ENCODE data around the gene STRN3. TPM values are rescaled to one million over a fixed set of nuclear protein-coding genes. Genes with fewer than 3 reads are reported as not detected.

Gene STRN3
- total RNA-seq, 4 donors from 2014 or later, result 68.4 to 99.6 (median 77.2) TPM

- Histone ChIP-seq H3K4me1 (peaks cover 7 to 79% (median 18%) of the 10 kb centered on the region in 3 donors), H3K9me3 (peaks cover 0 to 12% (median 0%) of the 10 kb centered on the region in 3 donors), H3K4me3 (no peak overlapping the region), H3K27ac (peak overlapping the region; percentile 7 to 55 (median 22)), H3K27me3 (no peaks in the 10 kb centered on the region), H3K36me3 (peaks cover 0 to 10% of the 10 kb centered on the region in 2 donors)
- no peak for ATAC-seq
- TF ChIP-seq EP300 (IDR thresholded peaks at IDR 0.05) (no peak), POLR2A (IDR thresholded peaks at IDR 0.05) (no peak), POLR2AphosphoS5 (IDR thresholded peaks at IDR 0.05) (no peak)
- TF ChIP-seq, protein P1, sequence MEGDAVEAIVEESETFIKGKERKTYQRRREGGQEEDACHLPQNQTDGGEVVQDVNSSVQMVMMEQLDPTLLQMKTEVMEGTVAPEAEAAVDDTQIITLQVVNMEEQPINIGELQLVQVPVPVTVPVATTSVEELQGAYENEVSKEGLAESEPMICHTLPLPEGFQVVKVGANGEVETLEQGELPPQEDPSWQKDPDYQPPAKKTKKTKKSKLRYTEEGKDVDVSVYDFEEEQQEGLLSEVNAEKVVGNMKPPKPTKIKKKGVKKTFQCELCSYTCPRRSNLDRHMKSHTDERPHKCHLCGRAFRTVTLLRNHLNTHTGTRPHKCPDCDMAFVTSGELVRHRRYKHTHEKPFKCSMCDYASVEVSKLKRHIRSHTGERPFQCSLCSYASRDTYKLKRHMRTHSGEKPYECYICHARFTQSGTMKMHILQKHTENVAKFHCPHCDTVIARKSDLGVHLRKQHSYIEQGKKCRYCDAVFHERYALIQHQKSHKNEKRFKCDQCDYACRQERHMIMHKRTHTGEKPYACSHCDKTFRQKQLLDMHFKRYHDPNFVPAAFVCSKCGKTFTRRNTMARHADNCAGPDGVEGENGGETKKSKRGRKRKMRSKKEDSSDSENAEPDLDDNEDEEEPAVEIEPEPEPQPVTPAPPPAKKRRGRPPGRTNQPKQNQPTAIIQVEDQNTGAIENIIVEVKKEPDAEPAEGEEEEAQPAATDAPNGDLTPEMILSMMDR (IDR thresholded peaks at IDR 0.05), result no peak
- WGBS, 2 donors (ENCODE audit: low coverage in 1 of 2), result 1 to 2% methylated on average over 4 of the region's 4 CpGs
Measured at GRCh38 chr14:30994681-30995620, 31.2 kb downstream of the STRN3 start.

DNA sequence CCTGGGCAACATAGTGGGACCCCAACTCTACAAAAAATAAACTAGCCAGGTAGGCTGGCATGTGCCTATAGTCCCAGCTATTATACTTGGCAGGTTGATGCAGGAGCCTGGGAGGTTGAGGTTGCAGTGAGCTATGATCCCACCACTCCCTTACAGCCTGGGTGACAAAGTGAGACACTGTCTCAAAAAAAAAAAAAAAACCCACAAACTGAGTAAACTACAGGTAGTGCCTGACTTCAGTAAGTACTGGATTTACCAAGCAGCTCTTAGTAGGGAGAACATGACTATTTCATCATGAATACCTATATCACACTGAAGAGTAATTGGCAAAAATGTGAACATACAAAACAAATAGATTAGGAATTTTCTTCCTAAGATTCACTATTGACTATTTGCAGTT lies 33.1 kb downstream of the STRN3 start:
- ATAC-seq, result no peak
- no peaks in the 10 kb centered on the region for H3K27me3 ChIP-seq
- no peak for TF ChIP-seq POLR2AphosphoS5 (IDR thresholded peaks at IDR 0.05)
- TF ChIP-seq, protein P1 (IDR thresholded peaks at IDR 0.05), result no peak
- TF ChIP-seq EP300 (IDR thresholded peaks at IDR 0.05), result no peak
- TF ChIP-seq POLR2A (IDR thresholded peaks at IDR 0.05), result no peak
- H3K4me1 ChIP-seq, result peaks cover 11 to 81% (median 18%) of the 10 kb centered on the region in 3 donors
- H3K4me3 ChIP-seq, result no peak overlapping the region
- H3K9me3 ChIP-seq, result peaks cover 0 to 4% (median 0%) of the 10 kb centered on the region in 3 donors
- H3K36me3 ChIP-seq, result peaks cover 0 to 5% of the 10 kb centered on the region in 2 donors
- no peak overlapping the region for H3K27ac ChIP-seq

DNA sequence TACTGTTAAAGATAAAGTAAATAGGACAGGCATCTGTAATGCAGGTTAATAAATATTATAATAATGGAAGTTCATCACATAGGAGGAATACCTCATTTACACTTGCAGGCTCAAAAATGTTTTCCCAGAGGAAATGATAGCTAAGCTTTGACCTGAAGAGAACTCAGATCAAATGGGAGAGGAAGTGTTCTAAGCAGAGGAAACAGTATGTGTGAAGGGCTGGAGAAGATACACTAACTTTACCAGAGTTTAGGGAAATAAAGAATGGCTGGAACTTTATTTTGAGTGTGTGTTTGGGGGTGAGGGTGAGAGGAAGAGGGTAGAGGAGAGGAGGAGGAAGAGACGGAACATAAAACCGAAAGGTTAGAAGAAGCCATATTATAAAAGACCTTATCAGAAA lies 34.8 kb downstream of the STRN3 start:
- ATAC-seq, result no peak
- 46 to 71% methylated on average over 2 of the region's 2 CpGs for WGBS, 2 donors (ENCODE audit: low coverage in 1 of 2)
- peaks cover 11 to 88% (median 18%) of the 10 kb centered on the region in 3 donors for H3K4me1 ChIP-seq
- H3K27me3 ChIP-seq, result no peaks in the 10 kb centered on the region
- H3K27ac ChIP-seq, result no peak overlapping the region
- TF ChIP-seq POLR2AphosphoS5 (IDR thresholded peaks at IDR 0.05), result no peak
- TF ChIP-seq POLR2A (IDR thresholded peaks at IDR 0.05), result no peak
- TF ChIP-seq, protein P1 (IDR thresholded peaks at IDR 0.05), result no peak
- TF ChIP-seq EP300 (IDR thresholded peaks at IDR 0.05), result no peak
- no peaks in the 10 kb centered on the region for H3K9me3 ChIP-seq
- H3K36me3 ChIP-seq, result no peaks in the 10 kb centered on the region
- H3K4me3 ChIP-seq, result no peak overlapping the region

GRCh38 chr14:30990770-30991169 lies 35.4 kb downstream of the STRN3 start:
- Histone ChIP-seq H3K4me3 (no peak overlapping the region), H3K4me1 (peaks cover 10 to 88% (median 14%) of the 10 kb centered on the region in 3 donors), H3K9me3 (no peaks in the 10 kb centered on the region), H3K27ac (no peak overlapping the region), H3K27me3 (no peaks in the 10 kb centered on the region), H3K36me3 (no peaks in the 10 kb centered on the region)
- ATAC-seq, result no peak
- TF ChIP-seq, protein P1 (IDR thresholded peaks at IDR 0.05), result no peak
- no peak for TF ChIP-seq POLR2AphosphoS5 (IDR thresholded peaks at IDR 0.05)
- no peak for TF ChIP-seq EP300 (IDR thresholded peaks at IDR 0.05)
- TF ChIP-seq POLR2A (IDR thresholded peaks at IDR 0.05), result no peak

DNA sequence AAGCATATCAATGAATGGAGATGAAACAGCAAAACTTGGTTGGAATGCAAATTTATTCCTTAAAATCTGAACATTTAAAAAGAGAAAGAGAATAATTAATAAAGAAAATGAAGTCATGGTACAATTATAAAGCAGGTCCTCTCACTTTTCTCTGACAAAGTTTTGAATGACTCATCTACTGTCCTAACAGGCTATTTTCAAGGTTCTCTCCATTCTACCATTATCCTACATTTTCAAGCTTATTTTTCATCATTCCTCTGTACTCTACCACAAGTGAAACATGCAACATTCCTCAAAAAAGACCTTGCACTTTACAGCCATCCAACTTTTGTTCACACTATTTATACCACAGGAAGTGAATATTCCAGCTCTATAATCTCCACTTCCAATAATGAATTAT lies 37.7 kb downstream of the STRN3 start:
- TF ChIP-seq POLR2A (IDR thresholded peaks at IDR 0.05), result no peak
- ATAC-seq, result no peak
- H3K36me3 ChIP-seq, result no peaks in the 10 kb centered on the region
- H3K4me3 ChIP-seq, result no peak overlapping the region
- peaks cover 0 to 88% (median 3%) of the 10 kb centered on the region in 3 donors for H3K4me1 ChIP-seq
- no peaks in the 10 kb centered on the region for H3K27me3 ChIP-seq
- H3K27ac ChIP-seq, result peak overlapping the region in 3 of 4 donors; percentile 25 to 64 (median 56)
- no peaks in the 10 kb centered on the region for H3K9me3 ChIP-seq

Measured in gastroesophageal sphincter (tissue), 4 donors.